Gastroesophageal sphincter (tissue), 2 donors: ENCODE measurements around the gene TAS2R13.

Source experiments
- POLR2A ChIP-seq, 2 donors: fragments of 450-650 bp; IDR thresholded peaks; one replicate each; pipeline ENCODE4 v1.6.1; 2017; ENCODE audit warnings: antibody characterized with exemption in 2 of 2, mild to moderate bottlenecking in 2 of 2, moderate library complexity in 1 of 2
- POLR2AphosphoS5 ChIP-seq: sonication (generic); formaldehyde crosslinking; IDR thresholded peaks from one replicate; pipeline ENCODE4 v1.6.1; 2017; ENCODE audit warnings: antibody characterized with exemption

- no peak for TF ChIP-seq POLR2A (IDR thresholded peaks at IDR 0.05)
- no peak for TF ChIP-seq POLR2AphosphoS5
Measured at GRCh38 chr12:10884086-10884725, 25.2 kb downstream of the TAS2R13 start, which contains the start of gene PRH1.
